OCI-LY7 (cell line): ENCODE measurements around the gene XRCC4. TPM values are rescaled to one million over a fixed set of nuclear protein-coding genes. Genes with fewer than 3 reads are reported as not detected.

Source experiments
- BruUV-seq: library from RNA; stranded (reverse); fragments of 400-500 nt; replicated peaks from 2 replicates; lab custom pipeline; 2021; lab: Mats Ljungman, UMichigan
- CTCF ChIA-PET: fragments of 300-600 bp; sonication (Branson Sonifier 250); formaldehyde crosslinking; loops from one replicate; lab custom pipeline; 2022; ENCODE audit warnings: antibody characterized with exemption; ENCODE audit not compliant: unreplicated experiment; lab: Charles Lee
- POLR2A ChIA-PET: fragments of 300-600 bp; sonication (Branson Sonifier 250); formaldehyde crosslinking; loops from one replicate; lab custom pipeline; 2022; ENCODE audit warnings: antibody characterized with exemption; lab: Charles Lee
- DNase-seq: peaks from one replicate; pipeline ENCODE4 v3.0.0-alpha.2; 2015; ENCODE audit warnings: low spot score
- H2AFZ ChIP-seq: fragments of 200-600 bp; sonication (generic), shearing (Covaris generic); 2 replicates; pipeline ENCODE4 v1.6.1; 2014; ENCODE audit warnings: mild to moderate bottlenecking, antibody characterized with exemption, low read length, moderate library complexity
- H3K27ac ChIP-seq: fragments of 200-600 bp; sonication (generic); 2 replicates; pipeline ENCODE4 v1.5.1; 2014; ENCODE audit warnings: mixed run types, low read depth, mild to moderate bottlenecking, moderate library complexity, low read length, inconsistent platforms; ENCODE audit not compliant: poor library complexity, severe bottlenecking
- H3K36me3 ChIP-seq: fragments of 200-600 bp; sonication (generic); 2 replicates; pipeline ENCODE4 v1.6.1; 2014; ENCODE audit warnings: mild to moderate bottlenecking, antibody characterized with exemption, low read length, moderate library complexity, mixed read lengths; ENCODE audit not compliant: insufficient read depth
- H3K4me1 ChIP-seq: fragments of 200-600 bp; sonication (generic); 2 replicates; pipeline ENCODE4 v1.5.1; 2014; ENCODE audit warnings: mild to moderate bottlenecking, low read length; ENCODE audit not compliant: insufficient read depth, poor library complexity, severe bottlenecking
- H3K4me2 ChIP-seq: fragments of 200-600 bp; sonication (generic); 2 replicates; pipeline ENCODE4 v1.6.1; 2014; ENCODE audit warnings: mild to moderate bottlenecking, low read length
- H3K4me3 ChIP-seq: fragments of 200-600 bp; sonication (generic); 2 replicates; pipeline ENCODE4 v1.5.1; 2014; ENCODE audit warnings: mild to moderate bottlenecking, low read depth, low read length; ENCODE audit not compliant: poor library complexity, severe bottlenecking
- H3K79me2 ChIP-seq: fragments of 200-600 bp; sonication (generic); 2 replicates; pipeline ENCODE4 v1.6.1; 2016; ENCODE audit warnings: low read depth, mild to moderate bottlenecking, low read length, moderate library complexity, mixed read lengths; ENCODE audit not compliant: insufficient read depth
- H3K9me2 ChIP-seq: fragments of 200-600 bp; sonication (generic); 2 replicates; pipeline ENCODE4 v1.6.1; 2016; ENCODE audit warnings: mild to moderate bottlenecking, low read length, mixed read lengths; ENCODE audit not compliant: insufficient read depth
- H3K9me3 ChIP-seq: fragments of 200-600 bp; sonication (generic); 2 replicates; pipeline ENCODE4 v1.6.1; 2014; ENCODE audit warnings: mild to moderate bottlenecking, mixed run types, low read length, mixed read lengths
- H4K20me1 ChIP-seq: fragments of 200-600 bp; sonication (generic); 2 replicates; pipeline ENCODE4 v1.6.1; 2014; ENCODE audit warnings: mild to moderate bottlenecking, antibody characterized with exemption, low read length, moderate library complexity, mixed read lengths; ENCODE audit not compliant: insufficient read depth
- CTCF ChIP-seq: fragments of 200-600 bp; sonication (generic); conservative IDR thresholded peaks from 2 replicates; pipeline ENCODE4 v1.5.1; 2014; ENCODE audit warnings: mild to moderate bottlenecking, antibody characterized with exemption, low read length, moderate library complexity, mixed read lengths
- EZH2phosphoT487 ChIP-seq: fragments of 200-600 bp; sonication (generic); IDR thresholded peaks from 2 replicates; pipeline ENCODE4 v1.6.1; 2018; ENCODE audit warnings: low read depth, borderline replicate concordance, mild to moderate bottlenecking, mixed run types, antibody characterized with exemption, low read length, moderate library complexity, mixed read lengths
- intact Hi-C: fragments of 100-400 bp; cut with micrococcal nuclease; formaldehyde crosslinking; loops from one replicate; pipeline ENCODE4 v1.10.0; 2022; ENCODE audit not compliant: unreplicated experiment
- total RNA-seq, 2 experiments: library from RNA; depleted of rRNA in 1 of 2; stranded (reverse); fragments of >200 nt in 1 of 2; shearing (Covaris generic) in 1 of 2; gene quantifications; 2 replicates each; pipeline ENCODE4 v1.2.3, GENCODE V29; 2014 to 2022

XRCC4 gene
- total RNA-seq, 2 experiments from 2014 or later: 14.5 to 23.3 TPM

GRCh38 chr5:83096660-83097339 is 19.5 kb downstream of the XRCC4 start:
- H2AFZ ChIP-seq: no peak overlapping the region
- no peaks in the 10 kb centered on the region for H4K20me1 ChIP-seq
- DNase-seq: no peak
- no peaks in the 10 kb centered on the region for H3K4me1 ChIP-seq
- intact Hi-C loops: no loop called here
- H3K79me2 ChIP-seq: no peaks in the 10 kb centered on the region
- no peaks in the 10 kb centered on the region for H3K9me2 ChIP-seq
- H3K9me3 ChIP-seq: peaks cover 17% of the 10 kb centered on the region
- no peak overlapping the region for H3K4me2 ChIP-seq
- no peak overlapping the region for H3K4me3 ChIP-seq
- TF ChIP-seq EZH2phosphoT487 (no peak), CTCF (no peak)
- BruUV-seq: no TSS peak
- H3K27ac ChIP-seq: no peak overlapping the region
- ChIA-PET POLR2A (interaction anchor here (0.9 to 1.1 kb wide), 4 partner anchors 9 to 19 kb away, joined by 3 to 4 read pairs (median 4); partner anchors contain the start of gene XRCC4), CTCF (no interaction called here)
- no peaks in the 10 kb centered on the region for H3K36me3 ChIP-seq

GRCh38 chr5:83097689-83098231 is 20.4 kb downstream of the XRCC4 start:
- H3K4me3 ChIP-seq: no peak overlapping the region
- H3K9me2 ChIP-seq: no peaks in the 10 kb centered on the region
- H3K9me3 ChIP-seq: peaks cover 12% of the 10 kb centered on the region
- no peaks in the 10 kb centered on the region for H3K79me2 ChIP-seq
- no peak overlapping the region for H3K27ac ChIP-seq
- intact Hi-C loops: no loop called here
- no peak for TF ChIP-seq CTCF
- TF ChIP-seq EZH2phosphoT487: no peak
- ChIA-PET CTCF (no interaction called here), POLR2A (interaction anchor here (1.0 to 1.1 kb wide), 2 partner anchors 8 to 20 kb away, joined by 3 read pairs; partner anchors contain the start of gene XRCC4)
- no peak for DNase-seq
- no peaks in the 10 kb centered on the region for H4K20me1 ChIP-seq
- no peaks in the 10 kb centered on the region for H3K4me1 ChIP-seq
- H2AFZ ChIP-seq: no peak overlapping the region
- BruUV-seq: no TSS peak
- H3K36me3 ChIP-seq: no peaks in the 10 kb centered on the region
- no peak overlapping the region for H3K4me2 ChIP-seq

- CTCF ChIA-PET: no interaction called here
- no TSS peak for BruUV-seq
Measured at GRCh38 chr5:83099001-83099400, 21.7 kb downstream of the XRCC4 start.

More at GRCh38 chr5:83099001-83099400, 21.7 kb downstream of the XRCC4 start:
- POLR2A ChIA-PET: interaction anchor here (1.2 kb wide), 1 partner anchor 12 kb away, joined by 3 read pairs; no protein-coding TSS in a partner anchor
- Histone ChIP-seq H3K36me3 (no peaks in the 10 kb centered on the region), H3K4me1 (no peaks in the 10 kb centered on the region), H3K79me2 (no peaks in the 10 kb centered on the region), H3K4me3 (no peak overlapping the region), H2AFZ (no peak overlapping the region), H4K20me1 (no peaks in the 10 kb centered on the region), H3K9me2 (no peaks in the 10 kb centered on the region), H3K4me2 (no peak overlapping the region), H3K9me3 (0 out of 2 replicates have a peak, but pooled peaks cover under 1% of the 10 kb centered on the region), H3K27ac (no peak overlapping the region)
- intact Hi-C loops: no loop called here
- TF ChIP-seq CTCF (no peak), EZH2phosphoT487 (no peak)
- no peak for DNase-seq
